Lung (tissue), 12 donors: ENCODE data around the gene HES6. TPM values are rescaled to one million over a fixed set of nuclear protein-coding genes. Genes with fewer than 3 reads are reported as not detected.

Experiments used
- ATAC-seq: fragments of 200-7000 bp; cut with Tn5 transposase; one replicate; pipeline ENCODE4 v1.9.1; 2020; ENCODE audit warnings: moderate number of reproducible peaks; ENCODE audit not compliant: insufficient read depth, low FRiP score
- DNase-seq, 3 donors: peaks; one replicate each; pipeline ENCODE4 v3.0.0-alpha.2; 2013 to 2017
- H3K27ac ChIP-seq, 2 donors: one replicate each; pipeline ENCODE4 v1.5.1; 2013; ENCODE audit warnings: mild to moderate bottlenecking in 2 of 2, moderate library complexity in 2 of 2, control low read depth in 1 of 2, inconsistent platforms in 1 of 2, low read depth in 1 of 2, low read length in 1 of 2
- H3K27me3 ChIP-seq, 3 donors: one replicate each; pipeline ENCODE4 v1.5.1; 2013; ENCODE audit warnings: low read length in 2 of 3; ENCODE audit not compliant: control insufficient read depth in 3 of 3, insufficient read depth in 3 of 3
- H3K36me3 ChIP-seq, 4 donors: one replicate each; pipeline ENCODE4 v1.5.1; 2013; ENCODE audit warnings: low read length in 4 of 4, mild to moderate bottlenecking in 1 of 4, moderate library complexity in 1 of 4; ENCODE audit not compliant: control insufficient read depth in 4 of 4, insufficient read depth in 4 of 4
- H3K4me1 ChIP-seq, 5 donors: one replicate each; pipeline ENCODE4 v1.5.1; 2013; ENCODE audit warnings: low read length in 5 of 5, mild to moderate bottlenecking in 2 of 5, moderate library complexity in 1 of 5; ENCODE audit not compliant: control insufficient read depth in 5 of 5, insufficient read depth in 5 of 5
- H3K4me3 ChIP-seq: one replicate; pipeline ENCODE4 v1.5.1; 2013; ENCODE audit warnings: mild to moderate bottlenecking, control low read depth, moderate library complexity
- H3K9ac ChIP-seq, 2 donors: one replicate each; pipeline ENCODE4 v1.5.1; 2013; ENCODE audit warnings: low read length in 2 of 2, control low read depth in 1 of 2; ENCODE audit not compliant: insufficient read depth in 1 of 2
- H3K9me3 ChIP-seq, 4 donors: one replicate each; pipeline ENCODE4 v1.5.1; 2013; ENCODE audit warnings: low read length in 3 of 4, mild to moderate bottlenecking in 1 of 4, moderate library complexity in 1 of 4; ENCODE audit not compliant: control insufficient read depth in 4 of 4, insufficient read depth in 3 of 4
- CTCF ChIP-seq: IDR thresholded peaks from 2 replicates; pipeline ENCODE4 v1.5.1; 2012; ENCODE audit warnings: mild to moderate bottlenecking; ENCODE audit errors: control extremely low read depth, extremely low read depth
- WGBS, 2 donors: extraction: QIAGEN DNeasy Blood & Tissue Kit; methylation state at CpG; one replicate each; pipeline ENCODE4 v1.1.7; 2013; 5-methylcytosine and 5-hydroxymethylcytosine counted together
- polyA plus RNA-seq, 2 donors: library from polyadenylated mRNA; stranded (reverse); fragments of 200-250 nt; gene quantifications; one replicate each; pipeline ENCODE4 v1.2.1, GENCODE V29; 2013
- total RNA-seq, 2 donors: library from RNA; depleted of rRNA in 1 of 2; stranded (reverse); fragments of >200 nt in 1 of 2; gene quantifications; one replicate each; pipeline ENCODE4 v1.2.1, GENCODE V29; 2014 to 2021
- donor health status: control.
- donor health status: control.
- donor health status: Bipolar disorder and iron deficiency.
- donor health status: healthy.
- donor health status: DM: yes; HTN: yes; CAD: no.

HES6 gene
- total and polyA plus RNA-seq, 4 donors, result 4.4 to 12.5 (median 10.7) TPM

GRCh38 chr2:238255636-238256035 lies 15.8 kb upstream of the HES6 start:
- Histone ChIP-seq H3K27me3 (no peaks in the 10 kb centered on the region), H3K9ac (no peak overlapping the region), H3K27ac (no peak overlapping the region), H3K9me3 (no peaks in the 10 kb centered on the region), H3K4me3 (no peak overlapping the region), H3K36me3 (peaks cover 38 to 59% (median 44%) of the 10 kb centered on the region in 4 donors), H3K4me1 (peaks cover 0 to 3% (median 0%) of the 10 kb centered on the region in 5 donors)
- WGBS, 2 donors, result 95 to 97% methylated on average over 8 of the region's 8 CpGs
- DNase-seq (no peak), ATAC-seq (no peak)
- TF ChIP-seq CTCF, result no peak

DNA sequence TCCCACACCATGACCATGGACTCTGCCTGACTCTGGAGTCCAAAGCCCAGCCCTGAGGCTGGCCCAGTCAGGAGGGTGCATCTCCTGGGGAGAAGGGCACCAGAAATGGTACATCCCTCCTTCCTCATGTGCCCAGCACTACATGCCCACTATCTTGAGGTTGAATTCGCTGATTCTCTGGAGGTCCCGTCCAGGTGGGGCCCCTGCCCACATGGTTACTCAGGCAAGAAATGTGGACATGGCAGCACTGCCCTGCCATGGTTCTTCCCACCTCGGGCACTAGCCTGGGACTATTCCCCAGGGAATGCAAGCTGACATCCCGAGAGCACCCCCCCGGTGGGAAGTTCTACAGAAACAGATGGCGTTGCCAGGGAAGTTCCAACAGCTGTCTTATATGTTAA lies 15.3 kb upstream of the HES6 start:
- no peak for ATAC-seq
- no peak overlapping the region for H3K9ac ChIP-seq
- 92 to 97% methylated on average over 6 of the region's 6 CpGs for WGBS, 2 donors
- TF ChIP-seq CTCF, result no peak
- H3K36me3 ChIP-seq, result peaks cover 40 to 60% (median 45%) of the 10 kb centered on the region in 4 donors
- no peak overlapping the region for H3K4me3 ChIP-seq
- no peaks in the 10 kb centered on the region for H3K4me1 ChIP-seq
- no peak overlapping the region for H3K27ac ChIP-seq
- H3K27me3 ChIP-seq, result no peaks in the 10 kb centered on the region
- no peaks in the 10 kb centered on the region for H3K9me3 ChIP-seq
- DNase-seq, result no peak

DNA sequence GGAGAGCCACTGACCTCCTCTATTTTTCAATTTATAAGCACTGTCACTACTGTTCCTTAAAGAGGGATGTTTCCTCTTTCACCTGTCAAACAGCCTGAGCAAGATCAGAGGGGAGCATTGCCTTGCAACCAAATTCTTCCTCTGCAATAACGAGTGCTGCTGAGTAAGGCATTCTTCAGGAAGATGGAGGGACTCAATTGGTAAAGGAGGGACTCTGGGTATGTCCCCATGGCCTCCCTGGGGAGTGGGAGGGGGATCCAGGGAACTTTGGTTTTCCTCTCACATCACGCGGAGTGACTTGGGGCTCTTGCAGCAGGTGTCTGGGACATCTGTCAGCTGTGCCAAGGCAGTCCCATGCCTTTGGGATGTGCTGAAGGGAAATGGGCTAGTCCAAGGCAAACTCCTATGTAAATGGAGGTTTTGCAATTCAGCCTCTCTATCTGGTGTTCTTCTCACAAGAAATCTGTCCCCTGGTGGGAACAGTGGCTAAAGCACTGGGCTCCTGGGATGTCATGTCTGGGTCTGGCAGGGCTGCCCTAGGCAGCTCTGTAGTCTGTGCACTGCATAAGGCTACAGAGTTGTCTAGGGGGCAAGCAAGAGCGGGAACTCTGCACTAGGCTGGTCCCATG lies 14.4 kb upstream of the HES6 start:
- Histone ChIP-seq H3K27me3 (no peaks in the 10 kb centered on the region), H3K36me3 (peaks cover 40 to 59% (median 41%) of the 10 kb centered on the region in 4 donors), H3K4me1 (no peaks in the 10 kb centered on the region), H3K4me3 (no peak overlapping the region), H3K27ac (no peak overlapping the region), H3K9ac (no peak overlapping the region), H3K9me3 (no peaks in the 10 kb centered on the region)
- TF ChIP-seq CTCF, result no peak
- WGBS, 2 donors, result 73 to 85% methylated on average over 4 of the region's 4 CpGs
- no peak for ATAC-seq
- no peak for DNase-seq
